ENCODE measurements around the gene UCMA.

The UCMA gene

GRCh38 chr10:13184730-13185514 lies 49.3 kb downstream of the UCMA start:
- DNase-seq (ENCODE audit: low spot score) = no peak

DNA sequence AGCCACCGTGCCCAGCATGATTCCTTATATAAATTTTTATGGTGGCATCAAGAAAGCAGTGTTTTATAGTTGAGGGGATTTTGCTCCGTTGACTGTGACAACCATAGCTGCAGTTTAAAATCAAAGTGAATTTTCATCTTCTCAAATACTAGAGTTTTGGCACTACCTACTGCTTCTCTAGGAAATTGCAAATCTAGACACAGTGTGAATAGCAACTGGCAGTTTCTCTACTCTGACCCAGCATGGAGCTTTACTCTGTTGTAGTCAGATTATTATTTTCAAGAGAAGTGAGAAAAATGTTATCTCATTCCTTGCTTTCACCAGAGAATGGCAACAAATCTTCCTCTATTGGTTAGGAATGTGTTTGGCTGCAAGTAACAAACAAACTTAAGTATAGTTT lies 49.9 kb downstream of the UCMA start:
- DNase-seq (ENCODE audit: low spot score) = no peak

- no peak for DNase-seq (ENCODE audit: low spot score)
Measured at GRCh38 chr10:13183625-13184024, 50.5 kb downstream of the UCMA start.

DNA sequence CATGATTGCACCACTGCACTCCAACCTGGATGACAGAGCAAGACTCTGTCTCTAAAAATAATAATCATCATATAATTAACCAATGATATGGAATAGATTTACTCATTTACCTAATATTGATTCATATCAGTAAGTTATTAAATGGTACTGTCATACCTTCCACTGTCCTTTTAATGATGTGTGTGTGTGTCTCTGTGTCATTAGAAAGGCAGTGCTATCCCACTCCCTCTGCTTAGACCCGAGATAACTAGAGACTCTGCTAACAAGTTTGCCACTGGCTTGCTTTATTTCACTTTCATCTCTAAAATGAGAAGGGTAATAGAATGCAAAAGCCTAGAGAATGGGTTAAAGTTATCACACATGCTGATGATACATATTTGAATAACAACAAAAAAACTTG lies 51.8 kb downstream of the UCMA start:
- no peak for DNase-seq (ENCODE audit: low spot score)

DNA sequence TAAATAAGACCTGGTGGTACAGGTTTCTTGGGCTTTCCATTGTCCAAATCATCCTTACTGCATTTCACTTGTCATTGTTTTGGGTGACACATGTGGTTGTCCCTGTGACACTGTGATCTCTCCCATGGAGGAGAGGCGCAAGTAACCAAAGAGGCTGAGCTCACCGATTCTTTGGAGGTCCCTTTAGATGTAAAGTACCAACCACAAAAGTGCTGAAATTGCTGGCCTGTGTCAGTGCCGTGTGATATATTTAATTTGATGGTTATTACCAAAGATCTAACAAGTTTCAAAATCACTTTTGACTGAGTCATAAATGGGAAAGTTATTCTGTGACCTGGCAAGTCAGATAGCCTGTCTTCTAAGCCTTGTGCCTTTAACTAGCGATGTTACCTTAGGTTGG lies 53.4 kb downstream of the UCMA start:
- DNase-seq (ENCODE audit: low spot score) = no peak

GRCh38 chr10:13173616-13174015 lies 60.6 kb downstream of the UCMA start:
- DNase-seq (ENCODE audit: low spot score) = no peak

Data from hematopoietic multipotent progenitor cell treated with erythropoietin and hydrocortisone succinate and interleukin-3 and kit ligand, for 17 days (in vitro differentiated cells).